GM19397 (cell line): ENCODE data around the gene RDH13.
"Not testable (repeated sequence)": the region's sequence is repeated elsewhere in the genome, so short reads cannot be mapped to it uniquely, and the experiment has no call there.

ENCODE experiments used
- ATAC-seq: cut with Tn5 transposase; IDR thresholded peaks from one replicate; pipeline ENCODE4 v1.9.1; 2021; ENCODE audit warnings: mild to moderate bottlenecking, moderate library complexity; ENCODE audit not compliant: unreplicated experiment

Gene RDH13

DNA sequence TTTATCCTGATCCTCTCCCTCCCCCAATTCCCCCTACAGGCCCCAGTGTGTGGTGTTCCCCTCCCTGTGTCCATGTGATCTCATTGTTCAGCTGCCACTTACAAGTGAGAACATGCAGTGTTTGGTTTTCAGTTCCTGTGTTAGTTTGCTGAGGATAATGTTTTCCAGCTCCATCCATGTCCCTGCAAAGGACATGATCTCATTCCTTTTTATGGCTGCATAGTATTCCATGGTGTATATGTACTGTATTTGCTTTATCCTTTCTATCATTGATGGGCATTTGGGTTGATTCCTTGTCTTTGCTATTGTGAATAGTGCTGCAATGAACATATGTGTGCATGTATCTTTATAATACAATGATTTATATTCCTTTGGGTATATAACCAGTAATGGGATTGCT lies 42.6 kb downstream of the RDH13 start:
- not testable (repeated sequence) for ATAC-seq

DNA sequence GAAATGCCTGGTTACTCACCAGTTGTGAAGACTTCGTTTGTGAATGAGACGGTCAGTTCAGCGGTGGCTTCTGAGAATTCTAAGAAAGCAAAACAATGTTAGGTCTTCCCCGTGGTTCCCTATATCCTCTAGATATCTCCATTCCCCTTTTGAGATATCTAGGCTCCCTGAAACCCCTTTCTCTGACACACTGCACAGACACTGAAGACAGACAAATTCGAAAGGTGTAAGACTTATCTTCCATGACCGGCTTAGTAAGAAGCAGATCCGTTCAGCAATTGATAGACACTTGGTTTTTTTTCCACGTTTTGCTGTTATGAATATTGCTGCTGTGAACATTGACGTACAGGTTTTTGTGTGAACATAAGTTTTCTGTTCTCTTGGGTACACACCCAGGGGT lies 44.3 kb downstream of the RDH13 start:
- ATAC-seq, result no peak

DNA sequence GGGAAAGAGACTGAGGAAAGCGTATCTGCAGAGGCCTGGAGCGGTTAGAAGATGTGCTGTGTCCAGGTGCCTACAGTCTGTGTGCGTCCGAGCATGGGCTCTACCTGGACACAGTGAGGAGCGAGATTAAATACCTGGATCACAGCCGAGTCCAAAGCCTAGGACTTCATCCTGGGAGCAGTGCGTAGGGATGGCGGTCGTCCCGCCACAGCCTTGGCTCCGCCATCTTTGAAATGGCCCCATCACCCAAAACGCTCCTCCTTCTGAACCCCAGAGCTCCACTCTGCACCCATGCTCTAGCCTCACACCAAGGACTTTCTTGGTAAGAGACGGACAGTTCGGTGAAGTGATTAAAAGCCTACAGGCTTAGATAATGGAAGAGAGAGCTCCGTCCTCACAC lies 44.7 kb downstream of the RDH13 start:
- no peak for ATAC-seq

DNA sequence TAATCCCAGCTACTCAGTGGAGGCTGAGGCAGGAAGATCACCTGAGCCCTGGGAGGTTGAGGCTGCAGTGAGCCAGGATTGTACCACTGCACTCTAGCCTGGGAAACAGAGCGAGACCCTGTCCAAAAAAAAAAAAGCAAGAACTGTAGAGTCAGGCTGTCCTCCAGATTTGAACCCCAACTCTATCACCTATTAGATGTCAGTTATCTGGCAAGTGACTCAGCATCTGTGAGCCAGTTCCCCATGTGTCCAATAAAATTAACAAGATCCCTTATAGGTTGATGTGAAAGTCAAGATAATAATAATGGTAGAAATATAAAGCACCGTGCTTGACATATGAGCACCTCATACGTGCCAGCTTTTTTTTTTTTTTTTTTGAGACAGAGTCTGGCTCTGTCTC lies 46.9 kb downstream of the RDH13 start:
- no peak for ATAC-seq

DNA sequence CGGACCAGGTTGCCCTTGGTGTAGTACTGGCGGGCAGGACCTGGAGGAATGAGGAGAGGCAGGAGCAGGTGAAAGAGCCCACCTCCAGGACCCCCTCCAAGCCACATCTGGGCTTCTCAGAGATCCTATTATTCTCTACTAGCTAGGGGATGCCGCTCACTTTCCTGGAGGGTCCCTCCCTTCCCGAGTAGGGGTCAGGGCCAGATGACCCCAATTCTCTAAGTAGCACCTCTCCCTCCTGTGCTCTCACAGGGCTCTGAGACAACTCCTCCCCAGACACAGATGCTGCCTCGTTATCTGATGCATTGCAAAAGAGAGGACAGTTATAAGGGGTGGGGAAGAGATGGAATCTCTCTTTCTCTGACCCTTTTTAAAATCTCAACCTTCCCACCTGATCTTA lies 47.8 kb downstream of the RDH13 start:
- no peak for ATAC-seq

DNA sequence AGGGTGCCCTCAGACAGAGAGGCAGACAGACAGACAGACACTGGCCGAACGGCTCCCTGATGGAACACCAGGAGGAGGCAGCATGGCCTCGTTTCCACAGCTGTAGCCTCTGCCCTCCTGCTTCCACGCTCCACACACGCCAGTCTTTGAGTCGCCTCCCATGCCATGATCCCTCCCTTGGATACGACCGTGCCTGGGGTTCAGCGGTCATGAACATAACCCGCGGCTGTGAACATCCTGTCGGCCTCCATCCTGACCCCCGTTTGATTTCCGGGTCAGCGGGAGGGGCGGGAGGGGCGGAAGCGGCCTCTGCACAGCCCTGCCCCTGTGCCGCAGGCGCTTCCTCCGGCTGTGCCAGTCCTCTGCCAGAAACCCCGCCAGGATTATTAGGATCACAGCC lies 48.2 kb downstream of the RDH13 start:
- no peak for ATAC-seq

DNA sequence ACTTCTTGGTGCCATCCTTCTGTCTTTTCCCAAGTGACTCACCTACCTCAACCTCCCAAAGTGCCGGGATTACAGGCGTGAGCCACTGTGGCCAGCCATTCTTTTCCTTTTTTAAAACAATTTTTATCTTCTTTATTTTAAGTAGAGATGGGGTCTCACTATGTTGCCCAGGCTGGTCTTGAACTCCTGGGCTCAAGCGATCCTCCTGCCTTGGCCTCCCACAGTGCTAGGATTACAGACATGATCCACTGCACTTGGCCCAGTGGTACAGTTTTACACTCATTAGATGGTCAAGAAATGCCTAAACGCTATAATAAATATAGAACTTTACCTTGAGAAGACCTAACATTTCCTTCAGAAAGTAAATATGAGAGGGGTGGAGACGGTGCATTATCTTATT lies 49.4 kb downstream of the RDH13 start:
- no peak for ATAC-seq

DNA sequence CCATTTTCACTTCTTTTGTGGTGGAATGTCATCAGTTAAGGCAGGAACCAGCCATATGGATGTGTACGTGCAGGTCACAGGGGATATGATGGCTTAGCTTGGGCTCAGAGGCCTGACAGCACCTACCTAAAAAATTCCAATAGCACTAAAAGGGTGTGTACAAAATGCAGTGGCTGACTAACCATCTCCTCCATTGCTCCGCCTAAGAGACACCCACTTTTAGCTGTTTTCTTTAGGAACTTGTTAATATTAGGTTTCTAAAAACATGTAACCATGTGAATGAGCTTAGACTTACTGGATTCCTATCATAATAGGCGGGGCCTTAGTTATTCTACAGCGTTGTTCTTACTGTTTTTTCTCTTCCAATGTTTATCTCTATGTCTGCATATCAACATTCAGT lies 50.6 kb downstream of the RDH13 start:
- no peak for ATAC-seq

DNA sequence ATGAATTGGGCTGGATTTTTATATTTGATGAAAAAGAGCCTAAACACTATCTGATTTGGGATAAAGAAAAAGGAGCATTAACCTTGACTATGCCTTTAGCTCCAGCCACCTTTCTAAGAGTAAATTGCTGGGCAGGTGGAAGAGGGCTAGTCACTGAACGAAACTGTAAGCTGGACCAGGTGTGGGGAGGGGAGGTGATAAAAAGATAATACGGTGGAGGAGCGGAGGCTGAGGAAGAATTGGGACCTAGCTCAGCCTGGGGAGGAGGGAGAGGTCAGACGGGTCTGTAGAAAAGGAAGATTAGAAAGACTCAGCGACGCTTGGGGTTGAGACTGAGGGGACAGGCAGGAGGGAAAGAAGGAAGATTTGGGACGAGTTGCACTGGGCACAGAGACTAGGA lies 52.4 kb downstream of the RDH13 start:
- ATAC-seq, result not testable (repeated sequence)

DNA sequence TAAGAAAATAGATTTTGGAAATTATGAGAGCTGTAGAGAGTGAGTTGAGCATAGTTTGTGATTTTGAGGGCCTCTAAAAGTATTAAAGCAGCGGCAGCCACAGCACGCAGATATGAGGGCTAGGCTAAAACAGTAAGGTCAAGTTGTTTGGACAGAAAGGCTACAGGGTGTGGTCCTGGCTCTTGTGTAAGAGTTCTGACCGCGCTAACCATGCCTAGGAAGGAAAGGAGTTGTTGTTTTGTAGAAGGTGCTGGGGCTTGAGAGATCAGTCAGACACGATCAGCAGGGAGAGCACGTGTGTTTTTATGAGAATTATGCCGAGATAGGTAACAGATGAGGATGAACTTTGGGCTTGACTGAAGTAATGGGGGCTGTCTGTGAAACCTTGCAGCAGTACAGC lies 54.2 kb downstream of the RDH13 start:
- not testable (repeated sequence) for ATAC-seq

DNA sequence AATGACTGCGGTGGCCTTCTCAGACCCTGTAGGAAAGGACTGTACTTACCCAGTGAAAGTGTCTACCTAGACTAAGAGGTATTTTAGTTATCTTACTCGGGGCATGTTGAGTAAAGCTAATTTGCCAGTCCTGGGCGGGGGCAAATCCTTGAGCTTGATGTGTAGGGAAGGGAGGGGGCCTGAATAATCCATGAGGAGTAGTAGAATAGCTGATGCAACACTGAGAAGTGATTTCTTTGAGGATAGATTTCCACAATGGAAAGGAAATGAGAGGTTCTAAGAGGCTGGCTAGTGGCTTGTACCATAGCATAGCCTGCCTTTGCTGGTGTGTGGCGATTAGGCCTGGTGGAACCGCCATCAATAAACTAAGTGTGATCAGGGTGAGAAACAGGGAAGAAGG lies 54.8 kb downstream of the RDH13 start:
- not testable (repeated sequence) for ATAC-seq

DNA sequence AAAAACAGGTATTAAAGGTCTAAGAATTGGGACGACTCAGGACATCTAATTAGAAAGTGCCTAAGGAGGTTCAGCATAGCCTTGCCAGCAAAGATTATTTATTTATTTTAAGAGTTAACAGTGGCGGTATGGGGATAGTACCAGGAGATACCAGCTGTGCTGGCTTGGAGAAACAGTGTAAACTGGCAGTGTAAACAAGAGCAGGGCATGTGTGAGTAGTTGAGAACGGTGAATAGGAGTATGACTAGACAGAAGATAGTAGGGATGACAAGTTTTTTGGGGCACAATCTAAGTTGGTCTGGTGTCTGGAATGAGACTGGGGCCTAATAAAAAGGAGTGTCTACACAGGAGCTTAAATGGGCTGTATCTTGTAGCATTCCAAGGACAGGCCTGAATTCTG lies 55.4 kb downstream of the RDH13 start:
- ATAC-seq, result not testable (repeated sequence)

DNA sequence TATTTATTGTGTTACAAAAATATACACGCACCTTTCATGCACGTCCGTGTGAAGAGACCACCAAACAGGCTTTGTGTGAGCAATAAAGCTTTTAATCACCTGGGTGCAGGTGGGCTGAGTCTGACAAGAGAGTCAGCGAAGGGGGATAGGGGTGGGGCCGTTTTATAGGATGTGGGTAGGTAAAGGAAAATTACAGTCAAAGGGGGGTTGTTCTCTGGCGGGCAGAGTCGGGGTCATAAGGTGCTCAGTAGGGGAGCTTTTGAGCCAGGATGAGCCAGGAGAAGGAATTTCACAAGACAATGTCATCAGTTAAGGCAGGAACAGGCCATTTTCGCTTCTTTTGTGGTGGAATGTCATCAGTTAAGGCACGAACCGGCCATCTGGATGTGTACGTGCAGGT lies 56.2 kb downstream of the RDH13 start:
- not testable (repeated sequence) for ATAC-seq

DNA sequence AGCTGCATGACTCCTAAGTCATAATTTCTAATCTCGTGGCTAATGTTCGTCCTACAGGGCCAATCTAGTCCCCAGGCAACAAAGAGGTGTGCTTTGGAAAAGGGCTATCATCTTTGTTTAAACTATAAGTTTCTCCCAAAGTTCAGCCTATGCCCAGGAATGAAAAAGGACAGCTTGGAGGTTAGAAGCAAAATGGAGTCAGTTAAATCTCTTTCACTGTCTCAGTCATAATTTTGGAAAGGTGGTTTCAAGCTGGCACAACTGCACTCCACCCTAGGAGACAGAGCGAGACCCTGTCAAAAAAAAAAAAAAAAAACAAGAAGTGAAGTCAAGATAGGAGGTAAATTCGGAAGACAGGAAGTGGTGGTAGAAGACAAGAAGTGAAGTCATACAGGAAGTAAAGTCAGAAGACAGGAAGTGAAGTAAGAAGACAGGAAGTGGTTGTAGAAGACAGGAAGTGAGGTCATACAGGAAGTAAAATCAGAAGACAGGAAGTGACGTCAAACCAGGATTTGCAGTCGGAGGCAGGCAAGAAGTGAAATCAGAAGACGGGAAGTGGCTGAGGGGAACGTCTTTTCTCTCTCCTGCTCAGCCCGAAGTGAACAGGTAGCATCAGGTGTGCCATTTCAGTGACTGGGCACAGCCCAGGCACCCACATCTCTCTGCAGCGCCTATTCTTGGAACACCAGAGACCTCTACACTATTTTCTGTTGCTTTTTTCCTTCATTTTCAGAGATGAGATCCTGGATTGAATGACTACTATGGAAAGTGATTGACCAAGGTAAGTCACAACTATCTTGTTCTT lies 57.1 kb downstream of the RDH13 start:
- no peak for ATAC-seq

DNA sequence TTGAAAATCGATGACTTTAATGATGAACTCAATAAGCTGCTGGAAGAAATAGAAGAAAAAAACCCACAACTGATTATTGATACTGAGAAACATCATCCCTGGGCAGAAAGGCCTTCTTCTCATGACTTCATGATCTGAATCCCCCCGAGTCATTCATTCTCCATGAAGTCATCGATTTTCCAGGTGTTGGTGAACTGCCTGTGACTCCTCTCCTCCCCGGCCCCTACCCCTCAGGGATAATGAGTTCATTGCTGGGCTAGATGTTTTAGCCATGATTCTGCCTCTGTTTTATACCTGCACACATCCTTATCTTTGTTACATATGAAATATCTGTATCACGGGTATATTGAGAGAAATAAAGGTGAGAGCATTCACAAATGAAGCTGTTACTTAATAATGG lies 62.2 kb downstream of the RDH13 start:
- no peak for ATAC-seq

DNA sequence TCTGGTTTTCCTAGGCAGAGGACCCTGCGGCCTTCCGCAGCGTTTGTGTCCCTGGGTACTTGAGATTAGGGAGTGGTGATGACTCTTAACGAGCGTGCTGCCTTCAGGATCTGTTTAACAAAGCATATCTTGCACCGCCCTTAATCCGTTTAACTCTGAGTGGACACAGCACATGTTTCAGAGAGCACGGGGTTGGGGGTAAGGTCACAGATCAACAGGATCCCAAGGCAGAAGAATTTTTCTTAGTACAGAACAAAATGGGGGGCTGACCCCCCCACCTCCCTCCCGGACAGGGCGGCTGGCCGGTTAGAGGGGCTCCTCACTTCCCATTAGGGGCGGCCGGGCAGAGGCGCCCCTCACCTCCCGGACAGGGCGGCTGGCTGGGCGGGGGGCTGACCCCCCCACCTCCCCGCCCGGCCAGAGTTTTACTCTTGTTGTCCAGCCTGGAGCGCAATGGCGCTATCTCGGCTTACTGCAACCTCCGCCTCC lies 64.2 kb downstream of the RDH13 start:
- ATAC-seq, result not testable (repeated sequence)

DNA sequence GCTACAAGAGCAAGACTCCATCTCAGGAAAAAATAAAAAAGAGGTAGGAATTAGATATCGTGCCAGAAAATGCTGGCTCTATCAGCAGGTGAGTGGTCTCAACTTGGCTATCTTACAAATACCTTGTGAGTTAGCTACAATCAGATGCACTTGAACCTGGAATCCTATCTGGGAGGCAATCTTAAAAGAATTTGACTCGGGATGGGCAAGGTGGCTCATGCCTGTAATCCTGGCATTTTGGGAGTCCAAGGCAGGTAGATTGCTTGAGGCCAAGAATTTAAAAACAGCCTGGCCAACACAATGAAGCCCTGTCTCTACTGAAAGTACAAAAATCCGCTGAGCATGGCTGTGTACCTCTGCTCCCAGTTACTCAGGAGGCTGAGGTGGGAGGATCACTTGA lies 67.4 kb downstream of the RDH13 start:
- ATAC-seq, result no peak
